ENCODE results near the gene ESPNL. TPM values are rescaled to one million over a fixed set of nuclear protein-coding genes. Genes with fewer than 3 reads are reported as not detected.
A peak's percentile ranks its signal among the peaks of the same experiment; 100 is the strongest.

ESPNL gene
- polyA plus RNA-seq, 1 donor from 2014 or later, result 5.5 TPM

DNA sequence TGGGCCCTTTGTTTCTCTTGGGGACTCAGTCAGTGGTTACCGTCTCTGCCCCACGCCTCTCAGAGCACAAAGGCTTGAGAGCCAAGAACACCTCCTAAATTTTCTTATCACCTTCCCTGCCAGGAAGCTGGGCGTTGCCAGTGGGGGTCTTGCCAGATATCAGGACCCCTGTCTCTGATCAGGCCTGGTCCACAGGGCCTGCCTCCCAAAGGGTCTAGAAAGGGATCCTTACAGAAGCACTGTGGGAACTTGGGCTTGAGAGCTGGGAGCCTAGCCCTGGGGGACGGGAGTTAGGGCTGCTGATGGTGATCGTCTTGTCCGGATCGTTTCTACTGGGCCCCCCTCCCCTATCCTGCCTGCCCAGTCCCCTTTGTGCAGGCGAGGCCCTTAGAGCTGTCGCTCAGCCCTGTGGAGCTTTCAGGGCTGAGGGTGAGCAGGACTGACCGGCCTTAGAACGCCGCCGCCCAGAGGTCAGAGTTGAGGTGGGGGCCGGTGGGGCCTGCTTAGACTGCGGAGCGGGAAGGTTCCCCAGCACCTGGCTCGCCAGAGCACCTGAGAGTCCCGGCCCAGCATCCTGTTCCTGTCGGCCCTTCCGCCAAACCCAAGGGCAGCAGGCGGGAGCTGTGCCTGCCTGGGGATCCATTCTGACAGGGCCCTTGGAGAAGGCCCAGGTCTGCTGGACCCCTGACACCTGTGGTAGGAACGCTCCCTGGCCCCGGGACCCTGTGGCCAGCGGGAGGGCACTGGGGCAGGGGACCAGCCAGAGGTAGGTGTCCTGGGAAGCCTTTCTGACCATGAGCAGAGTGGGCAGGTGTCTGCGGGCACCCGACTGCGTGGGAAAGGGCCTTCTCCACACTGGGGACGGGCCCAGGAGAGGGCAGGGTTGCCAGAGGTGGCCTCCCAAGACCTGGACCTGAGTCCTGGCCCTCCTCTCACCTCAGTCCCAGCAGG lies 956 bp downstream of the ESPNL start:
- Mint-ChIP-seq H3K27ac (no peak overlapping the region), H3K4me1 (peaks cover 11 to 15% (median 12%) of the 10 kb centered on the region in 3 donors), H3K9me3 (no peaks in the 10 kb centered on the region), H3K36me3 (no peaks in the 10 kb centered on the region), H3K27me3 (no peaks in the 10 kb centered on the region), H3K4me3 (peak overlapping the region in 1 of 4 donors; percentile 28)

DNA sequence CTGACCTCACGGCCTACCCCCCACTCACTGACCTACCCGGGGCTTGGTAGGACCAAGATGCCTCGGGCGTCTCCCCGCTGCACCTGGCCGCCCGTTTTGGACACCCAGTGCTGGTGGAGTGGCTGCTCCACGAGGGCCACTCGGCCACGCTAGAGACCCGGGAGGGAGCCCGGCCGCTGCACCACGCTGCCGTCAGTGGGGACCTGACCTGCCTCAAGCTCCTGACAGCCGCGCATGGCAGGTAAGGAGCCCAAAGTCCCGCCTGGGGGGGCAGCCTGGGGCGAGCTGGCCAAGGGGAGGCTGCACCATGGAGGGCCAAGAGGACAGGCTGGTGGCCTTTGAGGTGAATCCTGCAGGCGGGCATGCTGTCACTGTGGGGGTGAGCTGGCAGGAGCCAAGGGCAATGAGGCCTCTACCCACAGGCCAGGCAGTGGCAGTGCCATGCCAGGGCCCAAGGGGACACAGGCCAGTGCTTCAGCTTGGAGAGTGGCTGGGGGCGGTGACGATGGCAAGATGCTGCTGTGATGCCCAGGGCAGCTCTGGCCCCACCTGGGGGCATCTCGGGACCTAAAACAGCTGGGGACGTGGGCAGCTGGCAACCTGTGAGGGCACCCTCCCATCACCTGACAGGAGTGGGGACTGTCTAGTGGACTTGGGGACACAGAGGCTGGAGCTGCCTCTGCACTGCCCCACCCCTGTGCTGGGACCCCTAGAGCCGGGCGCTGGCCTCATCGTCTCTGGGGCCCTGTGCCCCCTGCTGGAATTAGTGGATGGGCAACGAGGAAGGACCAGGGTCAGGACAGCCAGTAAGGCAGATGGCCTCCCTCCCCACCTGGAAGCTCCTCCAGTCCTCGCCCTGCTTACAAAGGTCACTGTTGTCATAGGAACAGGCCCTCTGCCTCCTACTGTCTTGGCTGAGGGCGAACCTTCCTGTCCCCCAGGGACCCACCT lies 2.0 kb downstream of the ESPNL start:
- Mint-ChIP-seq H3K4me3 (no peak overlapping the region), H3K4me1 (peaks cover 11 to 15% (median 12%) of the 10 kb centered on the region in 3 donors), H3K27me3 (no peaks in the 10 kb centered on the region), H3K9me3 (no peaks in the 10 kb centered on the region), H3K36me3 (no peaks in the 10 kb centered on the region), H3K27ac (no peak overlapping the region)

- no peaks in the 10 kb centered on the region for H3K9me3 Mint-ChIP-seq
- no peak overlapping the region for H3K4me3 Mint-ChIP-seq
- H3K4me1 Mint-ChIP-seq, result peaks cover 14 to 19% (median 18%) of the 10 kb centered on the region in 3 donors
- H3K27ac Mint-ChIP-seq, result peak overlapping the region in 1 of 3 donors; percentile 84
- H3K27me3 Mint-ChIP-seq, result no peaks in the 10 kb centered on the region
- no peaks in the 10 kb centered on the region for H3K36me3 Mint-ChIP-seq
Observed at GRCh38 chr2:238102865-238103264, 2.7 kb downstream of the ESPNL start.

DNA sequence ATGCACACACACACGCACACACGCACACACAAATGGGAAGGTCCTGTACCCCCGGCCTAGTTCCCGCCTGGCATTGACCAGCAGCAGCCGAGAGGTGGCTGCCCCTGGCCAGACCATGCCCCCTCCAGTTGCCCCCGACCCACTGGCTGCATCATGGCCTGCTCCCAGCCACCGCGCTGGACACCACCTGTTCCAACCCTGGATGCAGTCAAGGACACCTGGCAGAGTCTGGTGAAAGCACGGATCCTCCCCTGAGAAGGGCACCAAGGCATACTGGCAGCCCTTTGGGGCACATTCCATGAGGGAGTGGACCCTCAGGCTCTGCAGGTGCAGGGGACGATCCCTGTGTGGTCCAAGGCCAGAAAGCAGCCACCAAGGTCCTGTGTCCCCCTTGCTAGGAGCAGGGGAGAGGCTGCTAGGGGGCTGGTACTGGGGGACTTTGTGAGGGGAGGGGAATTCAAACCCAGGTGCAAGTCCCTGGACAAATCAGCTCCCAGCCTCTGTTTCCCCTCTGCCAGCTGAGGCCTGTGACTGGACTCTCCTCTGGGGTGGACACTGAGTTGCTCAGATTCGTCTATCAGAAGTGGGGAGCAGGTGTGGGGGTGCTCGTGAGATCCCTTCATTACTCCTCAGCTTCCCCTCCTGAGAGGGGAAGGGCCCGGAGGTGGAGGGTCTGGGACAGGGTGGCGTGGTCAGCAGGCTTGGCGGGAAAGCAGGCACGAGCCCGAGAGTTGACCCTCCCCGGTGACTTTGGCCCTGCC lies 3.5 kb downstream of the ESPNL start:
- no peaks in the 10 kb centered on the region for H3K36me3 Mint-ChIP-seq
- peaks cover 14 to 24% (median 20%) of the 10 kb centered on the region in 3 donors for H3K4me1 Mint-ChIP-seq
- peaks cover 2% of the 10 kb centered on the region for H3K27me3 Mint-ChIP-seq
- H3K4me3 Mint-ChIP-seq, result peak overlapping the region in 1 of 4 donors; percentile 45
- peak overlapping the region in 1 of 3 donors; percentile 84 for H3K27ac Mint-ChIP-seq
- H3K9me3 Mint-ChIP-seq, result no peaks in the 10 kb centered on the region

- H3K27ac Mint-ChIP-seq, result no peak overlapping the region
- peaks cover 14 to 24% (median 20%) of the 10 kb centered on the region in 3 donors for H3K4me1 Mint-ChIP-seq
- no peaks in the 10 kb centered on the region for H3K36me3 Mint-ChIP-seq
- no peaks in the 10 kb centered on the region for H3K9me3 Mint-ChIP-seq
- H3K4me3 Mint-ChIP-seq, result no peak overlapping the region
- peaks cover 2% of the 10 kb centered on the region for H3K27me3 Mint-ChIP-seq
Observed at GRCh38 chr2:238104226-238104690, 4.1 kb downstream of the ESPNL start.

DNA sequence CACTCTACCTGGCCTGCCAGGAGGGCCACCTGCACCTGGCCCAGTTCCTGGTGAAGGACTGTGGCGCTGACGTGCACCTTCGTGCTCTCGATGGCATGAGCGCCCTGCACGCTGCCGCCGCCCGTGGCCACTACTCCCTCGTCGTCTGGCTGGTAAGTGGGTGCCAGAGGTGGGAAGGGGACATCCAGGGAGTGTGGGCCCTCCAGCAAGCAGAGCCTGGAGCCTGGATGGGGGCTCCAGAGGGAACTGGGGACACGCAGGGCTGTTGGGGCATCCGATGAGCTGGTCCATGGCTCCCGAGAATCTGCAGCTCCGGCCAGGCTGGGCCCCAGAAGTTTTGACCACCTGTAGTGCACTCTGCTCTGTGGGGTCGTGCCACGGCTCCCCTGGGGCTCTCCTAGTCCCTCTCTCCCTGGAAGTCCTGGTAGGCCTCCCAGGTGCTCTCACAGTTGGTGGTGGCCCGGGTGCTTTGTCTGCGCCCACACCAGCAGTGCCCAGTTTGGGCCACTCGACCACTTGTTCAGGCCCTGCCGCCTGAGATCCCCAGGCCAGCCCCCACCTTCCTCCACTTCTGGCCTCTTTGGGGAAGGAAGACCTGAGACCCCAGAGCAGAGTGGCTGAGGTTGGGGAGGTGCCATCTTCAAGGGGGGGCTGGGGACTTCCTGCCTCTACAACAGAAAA lies 4.7 kb downstream of the ESPNL start:
- Mint-ChIP-seq H3K36me3 (no peaks in the 10 kb centered on the region), H3K27ac (no peak overlapping the region), H3K4me1 (peaks cover 16 to 22% (median 18%) of the 10 kb centered on the region in 3 donors), H3K27me3 (peaks cover 2% of the 10 kb centered on the region), H3K4me3 (peak overlapping the region in 2 of 4 donors; percentile 37 to 46), H3K9me3 (no peaks in the 10 kb centered on the region)

DNA sequence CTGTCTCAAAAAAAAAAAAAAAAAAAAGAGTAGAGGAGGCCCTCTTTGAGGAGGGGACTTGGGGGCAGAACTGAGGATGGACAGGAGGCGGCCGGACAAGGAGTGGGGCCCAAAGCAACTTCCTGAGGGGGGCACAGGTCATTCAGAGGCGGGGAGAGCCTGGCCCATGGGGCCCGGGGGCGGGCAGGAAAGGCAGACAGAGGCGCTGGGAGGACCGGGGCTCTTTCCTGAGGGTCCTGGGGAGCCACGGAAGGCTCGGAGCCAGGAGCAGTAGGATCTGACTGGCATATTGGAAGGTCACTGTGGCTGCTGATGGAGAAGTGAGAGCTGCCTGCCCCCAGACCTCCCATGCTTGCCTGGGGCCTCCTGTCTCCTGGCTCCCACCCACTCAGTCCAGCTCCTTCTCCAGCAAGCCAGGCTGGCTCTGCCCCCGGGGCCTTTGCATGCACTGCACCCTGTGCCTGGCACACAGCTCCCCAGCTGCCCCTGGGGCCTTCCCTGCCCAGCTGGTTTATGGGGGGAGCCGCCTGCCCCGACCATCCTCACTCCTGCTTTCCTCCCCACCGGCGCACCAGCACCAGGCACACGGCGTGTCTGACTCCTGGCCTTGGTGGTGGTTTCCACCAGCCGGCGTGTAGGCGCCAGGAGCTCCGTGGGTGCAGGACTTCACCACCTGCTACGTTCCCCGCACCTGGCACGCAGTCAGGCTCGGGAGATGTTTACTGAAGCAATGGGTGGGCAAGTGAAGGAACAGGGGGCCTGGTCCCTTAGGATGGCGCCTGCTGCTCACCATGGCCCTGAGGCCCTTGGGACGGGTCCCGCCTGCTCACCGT lies 5.6 kb downstream of the ESPNL start:
- H3K27ac Mint-ChIP-seq, result no peak overlapping the region
- peak overlapping the region in 1 of 4 donors; percentile 37 for H3K4me3 Mint-ChIP-seq
- peaks cover 2% of the 10 kb centered on the region for H3K27me3 Mint-ChIP-seq
- H3K36me3 Mint-ChIP-seq, result no peaks in the 10 kb centered on the region
- no peaks in the 10 kb centered on the region for H3K9me3 Mint-ChIP-seq
- peaks cover 16 to 22% (median 18%) of the 10 kb centered on the region in 3 donors for H3K4me1 Mint-ChIP-seq

- Mint-ChIP-seq H3K4me1 (peaks cover 16 to 22% (median 20%) of the 10 kb centered on the region in 3 donors), H3K9me3 (peaks cover 0 to 2% (median 2%) of the 10 kb centered on the region in 3 donors), H3K4me3 (no peak overlapping the region), H3K27ac (no peak overlapping the region), H3K36me3 (no peaks in the 10 kb centered on the region), H3K27me3 (peaks cover 2% of the 10 kb centered on the region)
Observed at GRCh38 chr2:238106339-238106697, 6.2 kb downstream of the ESPNL start.

GRCh38 chr2:238106698-238107524 lies 6.8 kb downstream of the ESPNL start:
- peak overlapping the region; percentile 74 to 95 (median 88) for H3K4me3 Mint-ChIP-seq
- H3K27ac Mint-ChIP-seq, result peak overlapping the region; percentile 83 to 94 (median 93)
- H3K27me3 Mint-ChIP-seq, result peaks cover 2% of the 10 kb centered on the region
- H3K9me3 Mint-ChIP-seq, result peaks cover 0 to 2% (median 2%) of the 10 kb centered on the region in 3 donors
- no peaks in the 10 kb centered on the region for H3K36me3 Mint-ChIP-seq
- H3K4me1 Mint-ChIP-seq, result peaks cover 16 to 23% (median 22%) of the 10 kb centered on the region in 3 donors

DNA sequence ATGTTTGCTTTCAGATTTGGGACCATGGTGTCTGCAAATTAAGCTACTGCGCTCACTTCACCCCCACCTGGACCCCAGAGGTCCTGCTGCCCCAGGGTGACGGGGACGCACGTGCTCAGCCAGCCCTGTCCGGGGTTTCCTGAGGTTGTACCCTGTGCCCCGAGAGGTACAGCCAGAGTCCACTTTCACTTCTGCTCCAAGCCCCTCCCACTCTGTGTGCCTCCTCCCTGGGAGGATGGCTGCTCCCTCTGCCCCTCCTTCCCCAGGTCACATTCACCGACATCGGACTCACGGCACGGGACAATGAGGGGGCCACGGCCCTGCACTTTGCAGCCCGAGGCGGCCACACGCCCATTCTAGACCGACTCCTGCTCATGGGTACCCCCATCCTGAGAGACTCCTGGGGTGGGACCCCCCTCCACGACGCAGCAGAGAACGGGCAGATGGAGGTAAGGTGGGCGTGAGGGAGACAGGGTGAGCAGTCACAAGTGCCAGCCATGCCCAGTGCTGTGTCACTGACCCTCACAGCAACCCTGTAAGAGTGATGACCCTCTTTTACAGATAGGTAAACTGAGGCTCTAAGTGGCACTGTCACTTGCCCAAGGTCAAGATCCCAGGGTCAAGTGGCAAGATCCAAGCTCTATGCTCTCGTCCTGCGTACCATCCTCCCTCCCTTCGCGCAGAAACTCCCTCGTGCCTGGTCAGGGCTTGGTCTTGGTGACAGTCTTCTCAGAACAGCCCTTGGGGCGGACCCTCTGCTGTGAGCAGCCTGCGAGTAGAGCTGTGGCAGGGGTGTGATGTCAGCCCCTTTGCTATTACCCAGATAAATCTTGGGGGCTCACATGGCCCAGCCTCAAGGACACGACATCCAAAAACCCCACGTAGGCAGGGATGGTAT lies 7.6 kb downstream of the ESPNL start:
- peak overlapping the region; percentile 83 to 94 (median 93) for H3K27ac Mint-ChIP-seq
- peaks cover 16 to 23% (median 22%) of the 10 kb centered on the region in 3 donors for H3K4me1 Mint-ChIP-seq
- no peaks in the 10 kb centered on the region for H3K36me3 Mint-ChIP-seq
- H3K4me3 Mint-ChIP-seq, result peak overlapping the region; percentile 74 to 95 (median 88)
- peaks cover 2% of the 10 kb centered on the region for H3K27me3 Mint-ChIP-seq
- H3K9me3 Mint-ChIP-seq, result peaks cover 2 to 5% (median 2%) of the 10 kb centered on the region in 3 donors

DNA sequence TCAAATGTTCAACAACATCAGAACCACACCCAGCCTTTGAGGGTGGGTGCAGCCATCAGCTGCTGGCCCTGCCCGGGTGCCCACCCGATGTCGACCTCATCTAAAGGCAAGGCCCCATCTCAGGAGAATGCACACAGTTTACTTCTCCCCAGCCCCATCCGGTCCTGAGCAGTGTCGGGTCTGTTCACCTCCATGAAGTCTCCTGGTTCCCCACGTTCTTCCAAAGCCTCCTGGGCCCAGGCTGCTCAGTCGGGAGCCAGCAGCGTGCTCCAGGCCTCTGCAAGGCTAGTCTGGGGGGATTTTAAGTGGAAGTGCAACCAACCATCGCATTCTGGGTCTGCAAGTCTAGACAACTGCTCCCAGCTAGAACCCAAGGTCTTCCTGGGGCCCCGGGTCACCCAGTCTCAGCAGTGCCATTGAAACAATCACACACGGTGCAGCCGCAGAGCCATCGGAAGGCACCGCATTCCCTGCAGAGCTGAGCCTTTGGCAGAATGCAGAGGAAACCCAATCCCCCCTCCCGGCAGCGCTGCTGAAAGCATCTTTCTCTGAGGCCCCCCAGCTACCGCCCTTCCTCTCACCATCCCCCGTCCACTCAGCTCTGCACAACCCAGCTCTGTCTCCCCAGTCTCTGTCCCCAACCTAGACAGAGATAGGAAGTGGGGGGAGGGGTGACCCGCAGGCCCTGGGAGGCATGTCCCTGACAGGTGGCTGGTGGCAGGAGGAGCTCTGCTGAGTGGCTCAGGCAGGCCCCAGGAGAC lies 8.5 kb downstream of the ESPNL start:
- peaks cover 2% of the 10 kb centered on the region for H3K27me3 Mint-ChIP-seq
- H3K27ac Mint-ChIP-seq, result peak overlapping the region; percentile 83 to 94 (median 93)
- H3K4me3 Mint-ChIP-seq, result peak overlapping the region; percentile 74 to 89 (median 86)
- H3K36me3 Mint-ChIP-seq, result peaks cover 4% of the 10 kb centered on the region
- peaks cover 16 to 23% (median 22%) of the 10 kb centered on the region in 3 donors for H3K4me1 Mint-ChIP-seq
- peaks cover 2 to 8% (median 7%) of the 10 kb centered on the region in 3 donors for H3K9me3 Mint-ChIP-seq
